GM10266 (cell line): Measurements from ENCODE around the gene SLC26A3.

Experiments
- DNase-seq: peaks from one replicate; pipeline ENCODE4 v3.0.0; 2012; ENCODE audit errors: extremely low spot score
- CTCF ChIP-seq: IDR thresholded peaks from 2 replicates; pipeline ENCODE4 v1.5.1; 2012; ENCODE audit warnings: mild to moderate bottlenecking, low read depth; ENCODE audit not compliant: control insufficient read depth, insufficient read depth; ENCODE audit errors: missing control alignments

SLC26A3 gene

DNA sequence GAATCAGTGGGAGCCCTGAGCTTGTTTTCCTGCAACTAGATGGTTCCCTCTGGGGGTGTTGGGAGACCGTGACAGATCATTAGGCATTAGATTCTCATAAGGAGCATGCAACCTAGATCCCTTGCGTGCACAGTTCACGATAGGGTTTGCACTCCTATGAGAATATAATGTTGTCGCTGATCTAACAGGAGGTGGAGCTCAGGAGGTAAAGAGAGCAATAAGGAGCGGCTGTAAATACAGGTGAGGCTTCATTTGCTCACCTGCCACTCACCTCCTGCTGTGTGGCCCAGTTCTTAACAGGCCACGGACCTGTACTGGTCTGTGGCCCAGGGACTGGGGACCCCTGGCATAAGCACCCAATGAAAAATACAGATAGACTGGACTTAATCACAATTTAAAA lies 10.7 kb downstream of the SLC26A3 start:
- TF ChIP-seq CTCF = no peak
- DNase-seq = no peak

DNA sequence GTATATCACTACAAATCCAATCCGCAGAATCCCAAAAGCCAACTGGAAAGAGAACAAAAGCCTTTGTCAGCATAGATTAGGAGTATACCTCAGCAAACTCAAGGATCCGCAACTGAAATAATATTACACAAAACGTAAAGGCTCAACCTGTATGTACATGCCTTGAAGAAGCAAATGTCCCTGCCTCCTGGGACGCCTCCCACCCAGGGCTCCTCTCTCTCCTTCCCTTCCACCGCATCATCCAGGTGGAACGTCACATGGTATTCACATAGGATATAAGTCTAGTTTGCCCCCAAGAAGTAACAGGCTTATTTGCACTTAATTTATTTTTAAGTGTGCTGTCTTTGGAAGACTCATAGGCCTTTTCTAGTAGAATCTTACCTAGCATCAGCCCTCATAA lies 13.4 kb downstream of the SLC26A3 start:
- DNase-seq = no peak
- no peak for TF ChIP-seq CTCF

GRCh38 chr7:107788662-107789061 lies 14.4 kb downstream of the SLC26A3 start:
- DNase-seq = no peak
- TF ChIP-seq CTCF = no peak

DNA sequence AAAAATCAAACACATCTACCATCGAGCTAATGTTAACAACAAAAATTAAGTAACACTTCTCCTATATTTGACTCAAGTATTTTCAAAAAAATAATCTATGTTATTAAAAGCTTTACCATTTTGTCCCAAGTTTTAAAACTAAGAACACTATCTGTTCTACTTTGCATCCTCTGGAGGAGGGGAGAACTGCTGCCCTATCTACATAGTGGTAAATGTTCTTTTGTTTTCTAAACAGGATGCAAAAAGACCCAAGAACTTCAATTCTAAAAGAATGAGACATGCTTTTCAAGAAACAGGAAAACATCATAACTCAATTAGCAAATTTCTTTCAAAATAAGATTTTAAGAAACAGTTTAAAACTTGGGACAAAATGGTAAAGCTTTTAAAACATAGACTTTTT lies 14.8 kb downstream of the SLC26A3 start:
- DNase-seq = no peak
- no peak for TF ChIP-seq CTCF

GRCh38 chr7:107785926-107786325 lies 17.1 kb downstream of the SLC26A3 start:
- TF ChIP-seq CTCF = no peak
- no peak for DNase-seq

DNA sequence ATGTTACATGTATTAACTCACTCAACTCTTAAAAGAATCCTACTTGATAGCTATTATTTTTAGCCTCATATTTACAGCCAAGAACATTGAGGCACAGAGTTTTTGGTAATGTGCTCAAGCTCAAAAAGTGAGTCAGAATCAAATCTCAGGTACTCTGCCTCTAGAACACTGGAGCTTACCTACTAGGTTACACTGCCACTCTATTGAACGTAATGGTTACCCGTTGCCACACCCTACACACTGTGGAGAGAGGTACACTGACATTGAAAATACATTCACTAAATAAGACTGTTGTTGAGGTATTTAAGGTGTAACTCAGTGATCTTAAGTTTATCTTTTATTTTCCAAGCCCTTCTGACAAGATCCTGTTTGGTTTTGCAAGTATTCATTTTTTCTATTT lies 17.9 kb downstream of the SLC26A3 start:
- DNase-seq = no peak
- no peak for TF ChIP-seq CTCF

DNA sequence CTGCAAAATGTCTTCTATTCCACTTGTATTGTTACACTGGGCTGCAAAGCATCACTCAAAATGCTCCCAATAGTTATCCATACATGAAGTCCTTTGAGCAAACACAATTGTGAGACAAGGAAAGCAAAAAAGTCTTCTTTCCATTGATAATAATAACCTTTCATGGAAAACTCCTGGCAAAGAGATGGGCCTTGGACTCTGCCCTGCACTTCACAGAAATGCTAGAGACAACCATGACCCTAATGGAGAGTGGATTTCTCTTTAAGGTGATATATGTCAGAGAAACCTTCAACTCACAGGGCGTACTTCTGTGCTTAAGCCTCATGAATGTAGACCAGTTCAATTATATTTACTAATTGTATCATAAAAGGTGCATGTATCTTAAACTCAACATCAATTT lies 19.4 kb downstream of the SLC26A3 start:
- DNase-seq = no peak
- TF ChIP-seq CTCF = no peak
